ENCODE data around the gene ZNF362. TPM values are rescaled to one million over a fixed set of nuclear protein-coding genes. Genes with fewer than 3 reads are reported as not detected.

ZNF362 gene
- total and polyA plus RNA-seq, 4 donors, result 2.3 to 6.3 (median 5.4) TPM

GRCh38 chr1:33302325-33302724 lies 46.0 kb downstream of the ZNF362 start:
- Histone ChIP-seq H3K27me3 (ENCODE audit: control insufficient read depth in 4 of 4, insufficient read depth in 4 of 4, low read length in 3 of 4) (no peaks in the 10 kb centered on the region), H3K9me3 (ENCODE audit: control insufficient read depth in 4 of 4, low read length in 3 of 4) (no peaks in the 10 kb centered on the region), H3K9ac (ENCODE audit: low read depth in 1 of 2, low read length in 2 of 2) (no peak overlapping the region), H3K4me3 (ENCODE audit: low read depth in 1 of 3, low read length in 3 of 3) (no peak overlapping the region), H3K27ac (ENCODE audit: low read depth in 1 of 2, low read length in 2 of 2) (no peak overlapping the region), H3K4me1 (ENCODE audit: control insufficient read depth in 4 of 4, insufficient read depth in 4 of 4, low read length in 3 of 4) (peaks cover 0 to 13% (median 6%) of the 10 kb centered on the region in 4 donors), H3K36me3 (ENCODE audit: control insufficient read depth in 4 of 4, insufficient read depth in 3 of 4, low read depth in 1 of 4, low read length in 3 of 4) (no peaks in the 10 kb centered on the region)
- TF ChIP-seq RXRA (IDR thresholded peaks at IDR 0.05) (no peak), EGR1 (IDR thresholded peaks at IDR 0.05; ENCODE audit: low read depth in 2 of 2) (no peak), YY1 (IDR thresholded peaks at IDR 0.05) (no peak), SP1 (IDR thresholded peaks at IDR 0.05) (no peak), ATF3 (IDR thresholded peaks at IDR 0.05) (no peak), HNF4G (IDR thresholded peaks at IDR 0.05) (no peak), FOXA2 (IDR thresholded peaks at IDR 0.05) (no peak), GABPA (IDR thresholded peaks at IDR 0.05 in 1 of 2, conservative IDR thresholded peaks at IDR 0.05 in 1 of 2) (no peak), NR2F2 (IDR thresholded peaks at IDR 0.05) (no peak), MAX (IDR thresholded peaks at IDR 0.05) (no peak), ZBTB33 (IDR thresholded peaks at IDR 0.05) (no peak), HNF4A (conservative IDR thresholded peaks at IDR 0.05) (no peak), REST (IDR thresholded peaks at IDR 0.05) (no peak), JUND (IDR thresholded peaks at IDR 0.05) (no peak), RAD21 (IDR thresholded peaks at IDR 0.05) (no peak)
- DNase-seq (ENCODE audit: low spot score), result no peak
- 96% methylated on average over 1 of the region's 1 CpG for WGBS

GRCh38 chr1:33305016-33305415 lies 48.7 kb downstream of the ZNF362 start:
- no peak overlapping the region for H3K27ac ChIP-seq (ENCODE audit: low read depth in 1 of 2, low read length in 2 of 2)
- no peak for DNase-seq (ENCODE audit: low spot score)
- no peaks in the 10 kb centered on the region for H3K36me3 ChIP-seq (ENCODE audit: control insufficient read depth in 4 of 4, insufficient read depth in 3 of 4, low read depth in 1 of 4, low read length in 3 of 4)
- no peak overlapping the region for H3K4me3 ChIP-seq (ENCODE audit: low read depth in 1 of 3, low read length in 3 of 3)
- no peaks in the 10 kb centered on the region for H3K27me3 ChIP-seq (ENCODE audit: control insufficient read depth in 4 of 4, insufficient read depth in 4 of 4, low read length in 3 of 4)
- no peaks in the 10 kb centered on the region for H3K9me3 ChIP-seq (ENCODE audit: control insufficient read depth in 4 of 4, low read length in 3 of 4)
- H3K9ac ChIP-seq (ENCODE audit: low read depth in 1 of 2, low read length in 2 of 2), result no peak overlapping the region
- peaks cover 0 to 6% (median 6%) of the 10 kb centered on the region in 4 donors for H3K4me1 ChIP-seq (ENCODE audit: control insufficient read depth in 4 of 4, insufficient read depth in 4 of 4, low read length in 3 of 4)
- WGBS, result 92% methylated on average over 5 of the region's 5 CpGs
- TF ChIP-seq HNF4G (IDR thresholded peaks at IDR 0.05) (no peak), FOXA2 (IDR thresholded peaks at IDR 0.05) (no peak), MAX (IDR thresholded peaks at IDR 0.05) (no peak), RAD21 (IDR thresholded peaks at IDR 0.05) (no peak), NR2F2 (IDR thresholded peaks at IDR 0.05) (no peak), SP1 (IDR thresholded peaks at IDR 0.05) (no peak), YY1 (IDR thresholded peaks at IDR 0.05) (no peak), RXRA (IDR thresholded peaks at IDR 0.05) (no peak), REST (IDR thresholded peaks at IDR 0.05) (no peak), JUND (IDR thresholded peaks at IDR 0.05) (no peak), FOXA1 (IDR thresholded peaks at IDR 0.05) (no peak), GABPA (IDR thresholded peaks at IDR 0.05 in 1 of 2, conservative IDR thresholded peaks at IDR 0.05 in 1 of 2) (no peak), ZBTB33 (IDR thresholded peaks at IDR 0.05) (no peak), TAF1 (conservative IDR thresholded peaks at IDR 0.05) (no peak), HNF4A (conservative IDR thresholded peaks at IDR 0.05) (no peak), ATF3 (IDR thresholded peaks at IDR 0.05) (no peak)

All from liver (tissue), 9 donors.